GM19099 (cell line): ENCODE measurements around the gene CTSH.

ENCODE experiments used
- POLR2A ChIP-seq: IDR thresholded peaks from 3 replicates; pipeline ENCODE4 v1.6.1; 2011; ENCODE audit warnings: low read depth; ENCODE audit not compliant: insufficient read length; ENCODE audit errors: extremely low read depth

The CTSH gene

DNA sequence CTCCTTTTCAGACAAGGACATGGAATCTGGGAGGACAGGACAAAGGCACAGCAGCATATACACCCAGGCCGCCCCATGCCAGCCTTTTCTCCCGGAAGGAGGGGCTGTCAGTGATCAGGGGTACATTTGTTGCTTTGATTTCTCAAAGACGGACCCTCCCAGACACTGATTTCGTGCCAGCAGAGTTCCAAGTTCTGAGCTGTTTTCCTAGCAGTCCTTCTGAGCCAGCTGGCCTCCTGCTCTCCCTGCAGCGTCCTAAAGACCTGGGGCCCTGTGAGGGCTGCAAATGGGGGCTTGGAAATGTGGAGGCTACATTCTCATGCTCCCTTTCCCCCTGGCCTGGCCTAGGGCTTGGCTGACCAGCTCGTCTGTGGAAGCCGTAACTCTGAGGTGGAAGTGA, 22.3 kb downstream of the CTSH start:
- TF ChIP-seq POLR2A = no peak

DNA sequence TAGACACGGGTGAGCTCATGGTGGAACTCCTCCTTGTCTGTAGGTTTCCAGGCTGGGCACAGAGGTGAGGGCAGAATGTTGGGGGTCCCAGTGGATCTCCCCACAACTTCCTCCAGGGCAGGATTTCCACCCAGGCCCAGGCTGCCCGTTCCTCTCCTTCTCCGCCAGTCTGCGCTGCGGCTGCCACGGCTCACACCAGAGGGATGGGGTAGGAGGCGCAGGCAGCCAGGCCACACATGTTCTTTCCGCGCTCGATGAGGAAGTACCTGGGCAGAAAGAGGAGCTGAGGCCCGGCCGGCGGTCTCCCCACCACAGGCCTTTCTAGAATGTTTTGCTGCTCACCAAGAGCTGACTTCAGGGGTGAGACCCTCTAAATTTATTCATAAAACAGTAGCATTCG, 22.9 kb downstream of the CTSH start:
- TF ChIP-seq POLR2A = no peak

DNA sequence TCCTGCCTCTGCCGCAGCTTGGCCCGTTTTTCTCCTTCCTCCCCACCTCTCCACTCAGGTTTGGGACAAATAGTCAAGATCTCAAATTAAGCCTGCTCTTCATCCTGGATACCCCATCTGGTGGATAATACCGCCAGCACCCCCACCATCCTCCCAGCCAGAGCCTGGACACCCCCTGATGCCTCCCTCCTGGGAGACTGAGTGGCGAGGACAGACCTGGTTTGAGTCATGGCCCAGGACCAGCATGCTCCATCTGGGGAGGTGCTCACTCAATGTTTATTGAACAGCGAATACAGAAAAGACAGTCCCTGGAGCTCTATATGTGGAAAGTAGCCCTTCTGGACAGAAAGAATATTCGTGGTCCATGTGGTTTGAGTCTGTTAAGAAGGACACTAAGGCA, 23.3 kb downstream of the CTSH start:
- peak; percentile 49 for TF ChIP-seq POLR2A

DNA sequence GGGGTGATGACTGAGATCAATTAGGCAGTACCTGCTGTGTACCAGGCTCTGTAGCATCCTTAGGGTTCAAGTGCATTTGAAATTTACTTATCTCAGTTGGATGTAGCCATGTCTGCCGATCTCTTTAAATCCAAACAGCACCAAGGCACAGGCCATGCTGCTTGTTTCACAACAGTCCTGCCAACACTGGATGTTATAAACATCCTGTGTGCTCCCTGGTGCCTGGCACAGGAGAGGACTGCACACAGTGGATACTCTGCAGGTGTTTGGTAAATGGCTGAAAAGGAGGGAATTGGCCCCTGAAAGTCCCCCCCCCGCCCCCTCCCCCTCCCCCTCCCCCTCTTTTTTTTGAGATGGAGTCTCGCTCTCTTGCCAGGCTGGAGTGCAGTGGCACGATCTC, 27.0 kb downstream of the CTSH start:
- no peak for TF ChIP-seq POLR2A

DNA sequence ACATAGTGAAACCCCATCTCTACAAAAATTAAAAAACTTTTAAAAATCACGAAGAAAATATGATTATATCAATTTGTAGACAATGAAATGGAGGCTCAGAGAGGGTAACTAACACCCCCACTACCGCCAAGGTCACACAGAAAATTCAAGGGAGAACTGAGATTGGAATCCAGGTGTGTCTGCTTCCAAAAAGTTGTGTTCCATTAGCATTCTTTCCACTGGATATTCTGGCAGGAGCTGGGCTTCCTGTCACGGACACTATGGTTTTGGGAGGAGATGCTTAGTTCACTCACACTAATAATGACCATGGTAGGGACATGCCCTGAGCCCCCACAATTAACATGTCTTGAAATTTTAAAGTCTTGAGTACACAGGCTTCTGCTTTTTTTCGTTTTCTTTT, 28.8 kb downstream of the CTSH start:
- no peak for TF ChIP-seq POLR2A

DNA sequence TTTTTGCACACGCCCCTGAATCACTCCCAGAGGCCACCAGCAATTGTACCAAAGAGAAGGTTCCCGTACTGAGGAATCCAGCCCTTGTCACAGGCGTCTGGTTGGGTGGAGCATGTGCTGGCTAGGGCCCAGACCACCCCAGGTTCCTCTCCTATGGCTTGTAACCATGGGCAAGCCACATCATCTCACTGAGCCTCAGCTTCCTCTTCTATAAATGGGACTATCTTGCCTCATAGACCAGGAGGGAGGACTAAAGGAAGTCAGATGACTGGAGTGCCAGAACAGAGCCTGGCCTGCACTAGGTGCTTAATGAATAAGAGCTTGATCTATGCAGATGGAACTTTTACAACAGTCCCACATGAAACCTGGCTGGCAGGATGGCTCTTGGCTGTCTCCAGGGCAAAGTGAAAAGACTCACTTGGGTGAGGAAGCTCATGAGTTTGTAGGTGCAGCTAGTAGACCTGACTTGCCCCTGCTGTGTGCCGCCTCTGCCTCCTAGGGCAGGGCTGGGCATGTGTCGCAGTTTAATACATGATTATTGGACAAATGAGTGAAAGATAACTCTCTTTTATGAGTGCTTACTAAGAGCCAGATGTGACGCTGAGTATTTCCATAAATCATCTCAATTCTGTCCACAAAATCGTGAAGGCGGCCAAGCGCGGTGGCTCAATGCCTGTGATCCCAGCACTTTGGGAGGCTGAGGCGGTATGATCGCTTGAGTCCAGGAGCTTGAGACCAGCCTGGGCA, 29.3 kb downstream of the CTSH start:
- TF ChIP-seq POLR2A = no peak

DNA sequence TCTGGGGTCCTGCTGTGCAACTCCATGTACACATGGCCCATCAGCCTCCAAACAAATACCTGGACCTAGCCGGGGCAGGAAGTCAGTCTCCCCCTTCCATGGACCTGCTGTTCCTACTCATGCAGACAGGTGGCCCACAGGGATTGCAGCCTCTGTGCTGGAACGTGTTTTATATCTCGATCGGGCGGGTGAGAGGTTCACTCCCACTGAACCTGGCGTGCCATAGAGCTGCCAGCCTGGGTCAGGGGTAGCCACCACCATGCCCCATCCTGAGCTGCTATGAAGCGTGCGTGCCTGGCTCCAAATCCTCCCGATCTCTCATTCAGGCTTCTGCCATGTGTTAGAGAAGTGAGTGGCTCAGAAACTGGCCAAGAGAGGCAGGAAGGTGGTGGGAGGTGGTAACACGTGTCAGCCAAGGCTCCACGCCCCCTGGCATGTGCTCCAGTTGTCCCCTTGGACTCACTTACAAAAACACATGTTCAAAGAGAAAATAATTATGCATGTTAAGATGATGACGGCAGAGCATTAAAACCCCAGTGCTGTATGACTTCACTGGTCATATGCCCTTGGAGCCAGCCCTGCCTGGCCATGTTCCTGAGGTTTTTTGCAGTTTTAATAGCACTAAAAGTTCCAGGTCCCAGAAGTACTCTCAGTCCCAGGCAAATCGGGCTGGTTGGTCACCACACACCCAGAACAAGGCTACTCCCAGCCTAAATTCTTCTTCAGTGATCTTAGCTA, 30.6 kb downstream of the CTSH start:
- no peak for TF ChIP-seq POLR2A

DNA sequence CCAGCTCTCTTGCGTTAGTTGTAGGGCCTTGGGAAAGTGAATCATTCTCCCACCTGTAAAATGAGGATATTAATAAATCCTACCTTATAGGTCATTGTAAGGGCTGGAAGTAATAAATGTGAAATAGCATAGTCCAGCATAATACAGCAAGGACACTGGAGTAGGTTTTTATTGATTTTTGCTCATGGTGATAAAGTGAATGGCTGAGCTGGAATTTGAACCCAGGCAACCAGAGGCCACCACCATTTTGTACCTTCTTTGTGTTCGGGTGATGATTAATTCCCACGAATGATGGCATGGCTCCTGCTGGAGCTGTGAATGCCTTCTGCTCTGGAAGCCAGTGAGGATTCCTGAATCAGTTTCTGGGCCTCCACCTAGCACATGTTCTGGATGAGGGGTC, 31.8 kb downstream of the CTSH start:
- no peak for TF ChIP-seq POLR2A

DNA sequence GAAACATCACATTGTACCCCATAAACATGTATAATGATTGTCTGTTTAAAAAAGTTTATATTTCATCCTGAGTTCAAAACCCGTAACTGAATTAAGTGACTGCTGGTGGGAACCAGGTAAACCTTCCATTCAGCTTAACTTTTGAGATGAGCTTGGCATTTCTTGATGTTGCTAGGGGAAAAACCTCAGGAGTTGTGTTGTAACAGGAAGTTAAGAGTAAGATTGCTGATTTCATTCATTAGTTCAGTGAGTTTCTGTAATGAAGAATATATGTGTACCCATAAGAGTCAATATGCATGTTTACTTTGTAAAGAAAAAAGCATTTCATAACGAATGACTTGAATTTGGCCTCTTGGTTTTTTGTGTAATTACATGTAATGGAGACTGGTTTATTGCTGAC, 32.5 kb downstream of the CTSH start:
- TF ChIP-seq POLR2A = no peak

DNA sequence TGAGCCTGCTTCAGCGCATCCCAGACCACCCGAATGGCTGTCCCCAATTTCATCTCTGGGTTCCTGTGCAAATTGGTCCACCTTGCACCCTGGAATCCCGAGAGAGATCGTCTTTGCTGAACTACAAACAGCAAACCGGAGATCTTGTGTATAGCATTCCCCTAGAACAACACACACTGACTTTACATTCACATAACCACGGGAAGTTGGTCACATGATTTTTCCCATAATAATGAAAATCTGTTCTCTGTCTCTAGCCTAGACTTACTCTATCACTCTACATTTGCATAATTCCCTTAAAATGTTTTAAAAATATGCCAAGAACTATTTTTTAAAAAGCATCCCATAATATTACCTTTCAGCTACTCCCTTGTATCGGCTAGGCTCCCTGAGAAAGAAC, 34.6 kb downstream of the CTSH start:
- no peak for TF ChIP-seq POLR2A

DNA sequence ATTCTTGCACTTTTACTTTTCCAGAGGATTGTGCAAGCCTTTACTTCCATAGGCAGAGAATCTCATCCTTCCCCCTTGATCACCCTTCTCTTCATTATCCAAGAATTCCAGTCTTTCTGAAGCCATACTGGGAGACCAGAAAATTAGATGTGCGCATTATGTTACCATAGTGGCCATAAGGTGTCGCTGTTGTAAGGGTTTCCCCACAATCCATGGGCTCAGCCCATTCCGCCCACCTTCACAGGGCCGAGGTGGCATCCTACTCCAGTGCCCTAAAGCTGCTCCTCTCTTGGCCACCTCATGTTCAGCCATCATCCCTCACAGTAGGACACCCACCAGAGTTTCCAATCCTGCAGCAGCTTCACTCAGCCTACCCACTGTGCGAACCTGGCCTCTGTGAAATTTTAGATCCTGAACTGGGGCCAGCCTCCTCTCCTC, 35.0 kb downstream of the CTSH start:
- TF ChIP-seq POLR2A = no peak

DNA sequence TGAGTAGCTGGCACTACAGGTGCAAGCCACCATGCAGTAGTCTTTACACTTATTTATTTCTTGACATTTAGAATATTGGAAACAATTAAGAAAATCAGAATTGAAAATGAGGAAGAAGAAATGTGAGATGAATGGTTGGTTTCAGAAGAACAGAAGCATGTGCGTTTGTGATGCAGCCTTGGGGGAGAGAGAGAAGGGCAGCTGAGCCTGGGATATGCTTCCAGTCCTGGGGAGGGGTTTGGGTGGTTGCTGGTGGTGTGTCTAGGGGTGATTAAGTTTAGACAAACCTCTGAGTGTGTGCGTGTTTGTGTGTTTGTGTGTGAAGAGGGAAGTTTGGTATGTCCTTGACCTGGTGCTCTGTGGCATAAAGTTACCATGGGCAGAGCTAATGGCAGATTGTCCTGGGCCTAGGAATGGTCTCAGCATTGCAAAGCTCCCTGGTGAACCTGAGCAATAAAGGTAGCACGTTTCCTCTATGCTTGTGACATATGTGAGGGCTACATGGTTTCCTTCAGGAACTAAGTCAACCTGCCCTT, 35.6 kb downstream of the CTSH start:
- no peak for TF ChIP-seq POLR2A

DNA sequence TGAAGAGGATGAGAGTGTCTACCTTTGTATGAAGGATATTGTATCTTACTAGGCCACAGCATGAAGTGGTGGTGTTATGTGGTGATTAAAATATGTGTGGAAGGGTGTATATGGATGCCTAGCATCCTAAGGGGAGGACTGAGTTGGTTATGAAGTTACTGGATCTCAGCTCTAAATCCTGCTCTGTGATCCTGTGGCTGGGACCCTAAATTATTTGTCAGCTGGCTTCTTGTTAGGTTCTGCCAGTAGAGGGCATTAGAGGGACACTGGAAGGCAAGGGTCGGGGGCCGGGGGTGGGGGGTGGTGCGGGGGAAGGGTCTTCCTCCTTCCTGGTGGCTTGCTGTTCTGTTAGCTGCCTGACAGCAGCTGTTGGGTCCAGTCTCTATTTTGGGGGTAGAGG, 37.3 kb downstream of the CTSH start:
- TF ChIP-seq POLR2A = no peak

DNA sequence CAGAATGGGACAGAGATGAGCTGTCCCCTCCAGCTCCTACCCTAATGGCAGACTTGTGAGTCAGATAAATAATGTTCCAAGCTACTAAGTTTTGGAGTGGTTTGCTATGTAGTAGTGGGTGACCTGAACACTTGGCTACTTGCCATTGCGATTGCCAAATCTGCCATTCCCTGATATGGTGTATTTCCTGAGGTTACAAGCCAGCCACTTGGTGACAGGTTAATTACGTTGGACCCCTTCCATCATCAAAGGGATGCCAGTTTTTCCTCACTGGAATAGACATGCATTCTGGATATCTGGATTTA, 38.6 kb downstream of the CTSH start:
- no peak for TF ChIP-seq POLR2A

DNA sequence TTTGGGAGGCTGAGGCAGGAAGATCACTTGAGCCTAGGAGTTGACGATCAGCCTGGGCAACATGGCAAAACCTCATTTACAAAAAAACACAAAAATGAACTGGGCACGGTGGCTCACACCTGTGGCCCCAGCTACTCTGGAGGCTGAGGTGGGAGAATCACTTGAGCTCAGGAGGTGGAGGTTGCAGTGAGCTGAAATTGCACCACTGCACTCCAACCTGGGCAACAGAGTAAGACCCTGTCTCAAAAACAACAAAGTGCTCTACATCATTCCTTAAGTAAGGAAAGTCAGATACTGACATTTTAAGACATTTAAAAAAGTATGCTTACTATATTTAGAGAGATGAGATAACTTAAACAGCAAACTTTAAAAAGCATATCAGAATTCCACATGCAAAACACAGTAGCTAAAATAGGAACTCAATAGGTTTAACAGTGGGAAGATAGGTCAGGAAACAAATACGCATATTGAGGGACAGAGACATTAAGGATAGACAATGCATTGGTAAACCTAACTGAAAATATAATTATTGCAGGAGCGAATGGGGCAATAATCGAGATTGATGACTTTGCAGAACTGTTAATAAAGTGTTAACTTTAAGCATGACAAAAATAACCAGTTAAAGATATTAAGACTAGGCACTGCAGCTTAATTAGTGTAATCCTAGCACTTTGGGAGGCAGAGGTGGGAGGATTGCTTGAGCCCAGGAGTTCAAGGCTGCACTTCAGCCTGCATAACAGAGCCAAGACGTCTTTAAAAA, 40.1 kb downstream of the CTSH start:
- TF ChIP-seq POLR2A = no peak

DNA sequence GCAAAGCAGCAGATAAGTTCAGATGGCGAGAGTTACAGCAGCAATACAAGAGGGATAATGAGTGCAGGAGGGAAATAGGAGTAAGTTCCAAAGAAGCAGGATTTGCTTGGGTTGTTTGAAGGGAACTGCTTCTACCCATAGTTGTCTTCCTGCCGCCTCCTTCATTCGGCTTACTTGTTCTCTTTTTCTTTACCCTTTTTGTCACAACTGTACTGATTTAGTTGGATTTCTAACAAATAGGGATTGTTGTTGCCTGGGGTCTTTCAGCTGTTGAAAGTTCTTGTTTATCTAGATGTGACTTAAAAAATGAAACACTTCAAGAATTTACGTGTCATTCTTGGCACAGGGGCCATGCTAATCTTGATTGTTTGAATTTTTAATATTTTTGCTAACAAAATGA, 46.3 kb downstream of the CTSH start:
- no peak for TF ChIP-seq POLR2A
